Endometrial microvascular endothelial cells (primary cell): ENCODE measurements around the gene PROSER3. TPM values are rescaled to one million over a fixed set of nuclear protein-coding genes. Genes with fewer than 3 reads are reported as not detected.

ENCODE experiments used
- in situ Hi-C: cut with HindIII; loops from 2 replicates; pipeline ENCODE4 v1.10.0; 2017; ENCODE audit warnings: low sequenced_read_pairs, low pct_unique_long_range_greater_than_20kb; ENCODE audit errors: inconsistent ontology term
- total RNA-seq: library from RNA; depleted of rRNA; stranded (reverse); fragments of >200 nt; gene quantifications from one replicate; pipeline ENCODE4 v1.2.3, GENCODE V29; 2015; ENCODE audit errors: inconsistent ontology term

Gene PROSER3
- 7.2 TPM for total RNA-seq

GRCh38 chr19:35757749-35758608 lies at the start of gene PROSER3:
Gene PROSER3, plus strand, starts transcription at chr19:35758176. Its CDS starts 40 bp downstream, at chr19:35758216.
- in situ Hi-C loops = no loop called here

- in situ Hi-C loops = no loop called here
These were observed 49.6 kb upstream of the PROSER3 start for GRCh38 chr19:35708391-35708790.

GRCh38 chr19:35710784-35711723 lies 46.9 kb upstream of the PROSER3 start:
- in situ Hi-C loops = no loop called here

GRCh38 chr19:35712567-35713505 lies 45.1 kb upstream of the PROSER3 start:
- in situ Hi-C loops = no loop called here

GRCh38 chr19:35713506-35713850 lies 44.5 kb upstream of the PROSER3 start:
- in situ Hi-C loops = no loop called here

GRCh38 chr19:35713904-35714495 lies 44.0 kb upstream of the PROSER3 start:
- in situ Hi-C loops = no loop called here

GRCh38 chr19:35714601-35715354 lies 43.2 kb upstream of the PROSER3 start:
- in situ Hi-C loops = no loop called here

- in situ Hi-C loops = no loop called here
These were observed 42.6 kb upstream of the PROSER3 start for GRCh38 chr19:35715355-35715809.

- in situ Hi-C loops = no loop called here
These were observed 41.8 kb upstream of the PROSER3 start for GRCh38 chr19:35715981-35716800.

- in situ Hi-C loops = no loop called here
These were observed 40.9 kb upstream of the PROSER3 start for GRCh38 chr19:35716801-35717664.

GRCh38 chr19:35717665-35718344 lies 40.2 kb upstream of the PROSER3 start, which contains the start of gene KMT2B:
Gene KMT2B, plus strand, starts transcription at chr19:35718003. Its CDS starts 16 bp downstream, at chr19:35718019.
- in situ Hi-C loops = no loop called here

- in situ Hi-C loops = no loop called here
These were observed 39.5 kb upstream of the PROSER3 start for GRCh38 chr19:35718345-35719041.

GRCh38 chr19:35719402-35720162 lies 38.4 kb upstream of the PROSER3 start:
- in situ Hi-C loops = no loop called here

- in situ Hi-C loops = no loop called here
These were observed 37.8 kb upstream of the PROSER3 start for GRCh38 chr19:35720163-35720524.
